ENCODE results near the gene RIMBP3B. TPM values are rescaled to one million over a fixed set of nuclear protein-coding genes. Genes with fewer than 3 reads are reported as not detected.
"Not testable (repeated sequence)": the region's sequence is repeated elsewhere in the genome, so short reads cannot be mapped to it uniquely, and the experiment has no call there.

The RIMBP3B gene, protein sequence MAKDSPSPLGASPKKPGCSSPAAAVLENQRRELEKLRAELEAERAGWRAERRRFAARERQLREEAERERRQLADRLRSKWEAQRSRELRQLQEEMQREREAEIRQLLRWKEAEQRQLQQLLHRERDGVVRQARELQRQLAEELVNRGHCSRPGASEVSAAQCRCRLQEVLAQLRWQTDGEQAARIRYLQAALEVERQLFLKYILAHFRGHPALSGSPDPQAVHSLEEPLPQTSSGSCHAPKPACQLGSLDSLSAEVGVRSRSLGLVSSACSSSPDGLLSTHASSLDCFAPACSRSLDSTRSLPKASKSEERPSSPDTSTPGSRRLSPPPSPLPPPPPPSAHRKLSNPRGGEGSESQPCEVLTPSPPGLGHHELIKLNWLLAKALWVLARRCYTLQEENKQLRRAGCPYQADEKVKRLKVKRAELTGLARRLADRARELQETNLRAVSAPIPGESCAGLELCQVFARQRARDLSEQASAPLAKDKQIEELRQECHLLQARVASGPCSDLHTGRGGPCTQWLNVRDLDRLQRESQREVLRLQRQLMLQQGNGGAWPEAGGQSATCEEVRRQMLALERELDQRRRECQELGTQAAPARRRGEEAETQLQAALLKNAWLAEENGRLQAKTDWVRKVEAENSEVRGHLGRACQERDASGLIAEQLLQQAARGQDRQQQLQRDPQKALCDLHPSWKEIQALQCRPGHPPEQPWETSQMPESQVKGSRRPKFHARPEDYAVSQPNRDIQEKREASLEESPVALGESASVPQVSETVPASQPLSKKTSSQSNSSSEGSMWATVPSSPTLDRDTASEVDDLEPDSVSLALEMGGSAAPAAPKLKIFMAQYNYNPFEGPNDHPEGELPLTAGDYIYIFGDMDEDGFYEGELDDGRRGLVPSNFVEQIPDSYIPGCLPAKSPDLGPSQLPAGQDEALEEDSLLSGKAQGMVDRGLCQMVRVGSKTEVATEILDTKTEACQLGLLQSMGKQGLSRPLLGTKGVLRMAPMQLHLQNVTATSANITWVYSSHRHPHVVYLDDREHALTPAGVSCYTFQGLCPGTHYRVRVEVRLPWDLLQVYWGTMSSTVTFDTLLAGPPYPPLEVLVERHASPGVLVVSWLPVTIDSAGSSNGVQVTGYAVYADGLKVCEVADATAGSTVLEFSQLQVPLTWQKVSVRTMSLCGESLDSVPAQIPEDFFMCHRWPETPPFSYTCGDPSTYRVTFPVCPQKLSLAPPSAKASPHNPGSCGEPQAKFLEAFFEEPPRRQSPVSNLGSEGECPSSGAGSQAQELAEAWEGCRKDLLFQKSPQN (N-terminal part only)
- under 1 TPM in 2 of 4 donors, not detected in 2; 0.01 to 0.07 TPM for polyA plus RNA-seq
- long read RNA-seq, donor 1: 0 reads
- long read RNA-seq, donor 2: 0 reads
- long read RNA-seq, donor 3: 0 reads
- long read RNA-seq, donor 4: 0 reads
- long read RNA-seq, donor 5: 0 reads
- long read RNA-seq, donor 6: 0 reads
- long read RNA-seq, donor 7: 0 reads
- long read RNA-seq, donor 8: 0 reads
- long read RNA-seq, donor 9: 0 reads
- long read RNA-seq, donor 10: 0 reads

DNA sequence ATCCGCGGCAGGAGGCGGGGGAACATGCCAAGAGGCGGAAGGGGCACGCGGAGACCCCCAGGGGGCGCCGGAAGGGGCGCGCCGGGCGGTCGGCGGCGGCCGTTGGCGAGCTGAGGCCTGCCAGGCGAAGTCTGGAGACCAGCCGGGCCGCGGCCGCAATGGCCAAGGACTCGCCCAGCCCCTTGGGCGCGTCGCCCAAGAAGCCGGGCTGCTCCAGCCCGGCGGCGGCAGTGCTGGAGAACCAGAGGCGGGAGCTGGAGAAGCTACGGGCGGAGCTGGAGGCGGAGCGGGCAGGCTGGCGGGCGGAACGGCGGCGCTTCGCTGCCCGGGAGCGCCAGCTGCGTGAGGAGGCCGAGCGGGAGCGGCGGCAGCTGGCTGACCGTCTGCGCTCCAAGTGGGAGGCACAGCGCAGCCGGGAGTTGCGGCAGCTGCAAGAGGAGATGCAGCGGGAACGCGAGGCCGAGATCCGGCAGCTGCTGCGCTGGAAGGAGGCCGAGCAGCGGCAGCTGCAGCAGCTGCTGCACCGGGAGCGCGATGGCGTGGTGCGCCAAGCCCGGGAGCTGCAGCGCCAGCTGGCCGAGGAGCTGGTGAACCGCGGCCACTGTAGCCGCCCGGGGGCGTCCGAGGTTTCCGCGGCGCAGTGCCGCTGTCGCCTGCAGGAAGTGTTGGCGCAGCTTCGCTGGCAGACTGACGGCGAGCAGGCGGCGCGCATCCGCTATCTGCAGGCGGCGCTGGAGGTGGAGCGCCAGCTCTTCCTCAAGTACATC is at the start of gene RIMBP3B:
TSS of gene RIMBP3B (plus strand) at position 51 of the 767 bp plus-strand sequence. CDS start at position 159, 108 bp downstream.
- not testable (repeated sequence) for H3K9me3 ChIP-seq (ENCODE audit: control insufficient read depth in 2 of 2, insufficient read depth in 1 of 2, low read depth in 1 of 2, low read length in 1 of 2); H3K4me3 ChIP-seq (ENCODE audit: low read depth in 1 of 3, low read length in 3 of 3); H3K27ac ChIP-seq (ENCODE audit: low read depth in 1 of 3, low read length in 2 of 3); DNase-seq; H3K4me1 ChIP-seq (ENCODE audit: control insufficient read depth in 3 of 3, insufficient read depth in 2 of 3, low read depth in 1 of 3, low read length in 2 of 3); H3K36me3 ChIP-seq (ENCODE audit: control insufficient read depth in 3 of 3, insufficient read depth in 2 of 3, low read depth in 1 of 3, low read length in 3 of 3); FAIRE-seq; H3K27me3 ChIP-seq (ENCODE audit: control insufficient read depth in 3 of 3, insufficient read depth in 3 of 3, low read length in 3 of 3)
- WGBS, 3 donors: no CpG with 5 or more reads among the region's 91 CpGs

DNA sequence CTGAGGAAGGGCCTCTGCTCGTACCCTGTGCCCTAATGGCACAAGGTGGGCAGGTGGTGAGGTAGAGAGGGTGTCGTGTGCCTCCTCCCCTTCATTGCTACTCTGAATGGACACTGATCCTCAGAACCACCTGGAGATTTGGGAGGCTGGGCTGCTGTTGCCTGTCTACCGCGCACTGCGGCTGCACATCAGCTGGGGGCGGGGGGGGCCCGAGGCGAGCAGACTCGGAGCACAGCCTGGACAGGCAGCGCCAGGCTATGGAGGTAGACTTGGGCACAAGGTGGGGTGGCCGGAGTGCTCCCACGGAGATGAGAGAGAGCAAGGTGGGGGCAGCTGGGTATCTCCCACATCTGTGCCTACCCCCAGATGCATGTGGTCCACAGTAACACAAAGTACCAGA is 26.0 kb upstream of the RIMBP3B start:
- H3K4me3 ChIP-seq (ENCODE audit: low read depth in 1 of 3, low read length in 3 of 3); H3K9me3 ChIP-seq (ENCODE audit: control insufficient read depth in 2 of 2, insufficient read depth in 1 of 2, low read depth in 1 of 2, low read length in 1 of 2); H3K36me3 ChIP-seq (ENCODE audit: control insufficient read depth in 3 of 3, insufficient read depth in 2 of 3, low read depth in 1 of 3, low read length in 3 of 3); H3K27me3 ChIP-seq (ENCODE audit: control insufficient read depth in 3 of 3, insufficient read depth in 3 of 3, low read length in 3 of 3); H3K27ac ChIP-seq (ENCODE audit: low read depth in 1 of 3, low read length in 2 of 3); DNase-seq; FAIRE-seq; H3K4me1 ChIP-seq (ENCODE audit: control insufficient read depth in 3 of 3, insufficient read depth in 2 of 3, low read depth in 1 of 3, low read length in 2 of 3): not testable (repeated sequence)
- 80 to 92% (median 91%) methylated on average over 6 to 12 of the region's 12 CpGs for WGBS, 3 donors

DNA sequence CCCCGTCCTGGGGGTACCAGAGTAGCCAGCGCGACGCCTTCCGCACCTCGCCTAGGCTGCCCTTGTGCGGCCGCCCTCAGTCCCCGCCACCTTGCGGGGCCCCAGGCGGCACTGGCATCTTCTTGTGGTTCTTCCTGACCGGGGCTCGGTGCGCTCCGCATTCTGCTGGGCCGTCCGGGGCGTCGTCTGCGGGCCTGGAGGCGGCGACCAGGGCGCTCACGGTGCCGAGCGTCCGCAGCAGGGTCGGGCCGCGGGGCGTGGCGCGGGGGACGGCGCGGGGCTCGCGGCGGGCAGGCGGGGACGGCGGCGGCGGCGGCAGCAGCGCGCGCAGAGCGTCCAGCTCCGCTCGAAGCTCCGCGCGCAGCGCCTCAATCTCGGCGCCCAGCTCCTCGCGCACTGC is 23.0 kb upstream of the RIMBP3B start:
- FAIRE-seq; DNase-seq; H3K27me3 ChIP-seq (ENCODE audit: control insufficient read depth in 3 of 3, insufficient read depth in 3 of 3, low read length in 3 of 3); H3K27ac ChIP-seq (ENCODE audit: low read depth in 1 of 3, low read length in 2 of 3); H3K4me1 ChIP-seq (ENCODE audit: control insufficient read depth in 3 of 3, insufficient read depth in 2 of 3, low read depth in 1 of 3, low read length in 2 of 3); H3K36me3 ChIP-seq (ENCODE audit: control insufficient read depth in 3 of 3, insufficient read depth in 2 of 3, low read depth in 1 of 3, low read length in 3 of 3); H3K4me3 ChIP-seq (ENCODE audit: low read depth in 1 of 3, low read length in 3 of 3); H3K9me3 ChIP-seq (ENCODE audit: control insufficient read depth in 2 of 2, insufficient read depth in 1 of 2, low read depth in 1 of 2, low read length in 1 of 2): not testable (repeated sequence)
- 2% methylated on average over 43 of the region's 59 CpGs; no CpG with 5 or more reads in 2 of the 3 donors for WGBS, 3 donors

DNA sequence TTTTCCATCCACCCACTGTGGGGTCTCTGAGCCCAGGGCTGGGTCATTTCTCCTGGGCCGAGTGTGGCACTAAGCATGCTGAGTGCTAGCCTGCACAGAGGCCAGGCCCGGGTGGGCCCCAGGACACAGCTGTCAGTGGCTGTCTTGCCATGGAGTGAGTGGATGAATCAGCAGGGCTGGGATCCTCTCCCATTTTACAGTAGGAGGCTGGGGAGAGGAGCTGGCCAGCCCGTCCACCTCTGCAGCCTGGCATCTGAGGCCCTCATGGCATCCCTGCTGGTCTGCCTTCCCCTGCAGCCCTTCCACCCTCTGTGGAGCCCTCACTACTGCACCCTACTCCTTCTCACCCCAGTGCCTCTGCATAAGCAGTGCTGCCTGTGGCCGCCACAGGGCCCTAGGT is 21.1 kb upstream of the RIMBP3B start:
- H3K4me3 ChIP-seq (ENCODE audit: low read depth in 1 of 3, low read length in 3 of 3); H3K9me3 ChIP-seq (ENCODE audit: control insufficient read depth in 2 of 2, insufficient read depth in 1 of 2, low read depth in 1 of 2, low read length in 1 of 2); H3K36me3 ChIP-seq (ENCODE audit: control insufficient read depth in 3 of 3, insufficient read depth in 2 of 3, low read depth in 1 of 3, low read length in 3 of 3); H3K4me1 ChIP-seq (ENCODE audit: control insufficient read depth in 3 of 3, insufficient read depth in 2 of 3, low read depth in 1 of 3, low read length in 2 of 3); FAIRE-seq; DNase-seq; H3K27me3 ChIP-seq (ENCODE audit: control insufficient read depth in 3 of 3, insufficient read depth in 3 of 3, low read length in 3 of 3); H3K27ac ChIP-seq (ENCODE audit: low read depth in 1 of 3, low read length in 2 of 3): not testable (repeated sequence)
- WGBS, 3 donors: no CpG with 5 or more reads among the region's 4 CpGs

DNA sequence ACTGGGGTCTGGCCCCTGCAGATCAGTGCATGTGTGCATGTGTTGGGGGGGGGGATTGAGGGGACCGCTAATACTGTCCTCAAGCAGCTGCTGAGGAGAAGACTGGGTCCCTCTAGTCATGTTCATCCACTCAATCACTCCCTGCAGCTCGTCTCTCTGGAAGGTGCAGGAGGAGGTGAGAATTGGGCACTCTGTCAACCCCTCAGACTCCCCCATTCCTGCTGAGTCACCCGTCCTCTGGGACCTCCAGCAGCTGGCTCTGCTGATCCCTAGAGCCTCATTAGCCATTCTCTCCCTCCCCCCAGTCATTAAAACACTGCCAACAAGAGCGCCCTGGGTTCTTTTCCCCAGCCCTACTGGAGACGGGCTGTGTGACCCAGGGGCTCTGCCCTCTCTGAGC is 20.5 kb upstream of the RIMBP3B start:
- H3K9me3 ChIP-seq (ENCODE audit: control insufficient read depth in 2 of 2, insufficient read depth in 1 of 2, low read depth in 1 of 2, low read length in 1 of 2); H3K27ac ChIP-seq (ENCODE audit: low read depth in 1 of 3, low read length in 2 of 3); DNase-seq; H3K4me3 ChIP-seq (ENCODE audit: low read depth in 1 of 3, low read length in 3 of 3); FAIRE-seq; H3K36me3 ChIP-seq (ENCODE audit: control insufficient read depth in 3 of 3, insufficient read depth in 2 of 3, low read depth in 1 of 3, low read length in 3 of 3); H3K27me3 ChIP-seq (ENCODE audit: control insufficient read depth in 3 of 3, insufficient read depth in 3 of 3, low read length in 3 of 3); H3K4me1 ChIP-seq (ENCODE audit: control insufficient read depth in 3 of 3, insufficient read depth in 2 of 3, low read depth in 1 of 3, low read length in 2 of 3): not testable (repeated sequence)
- 8 to 17% methylated on average over 1 of the region's 5 CpGs; no CpG with 5 or more reads in 1 of the 3 donors for WGBS, 3 donors

DNA sequence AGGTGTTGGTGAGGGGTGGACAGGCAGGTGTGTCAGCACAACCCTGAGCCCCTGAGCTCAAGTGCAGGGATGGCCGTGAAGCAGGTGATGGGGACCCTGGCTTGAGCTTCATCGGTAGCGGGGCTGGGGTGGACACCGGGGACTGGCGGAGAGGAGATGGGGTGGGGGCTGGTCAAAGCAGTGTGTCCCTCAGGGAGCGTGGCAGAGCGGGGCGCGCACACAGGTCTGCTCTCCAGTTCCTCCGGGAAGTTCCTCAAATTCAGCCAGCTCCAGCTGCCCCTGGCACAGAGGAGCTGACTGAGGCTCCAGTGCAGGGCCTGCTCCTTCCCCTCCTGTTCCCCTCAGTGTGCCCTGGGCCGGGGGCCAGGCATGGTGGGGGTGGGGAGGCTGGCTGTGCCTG is 19.7 kb upstream of the RIMBP3B start:
- H3K27ac ChIP-seq (ENCODE audit: low read depth in 1 of 3, low read length in 2 of 3); H3K36me3 ChIP-seq (ENCODE audit: control insufficient read depth in 3 of 3, insufficient read depth in 2 of 3, low read depth in 1 of 3, low read length in 3 of 3); DNase-seq; FAIRE-seq; H3K4me3 ChIP-seq (ENCODE audit: low read depth in 1 of 3, low read length in 3 of 3); H3K27me3 ChIP-seq (ENCODE audit: control insufficient read depth in 3 of 3, insufficient read depth in 3 of 3, low read length in 3 of 3); H3K9me3 ChIP-seq (ENCODE audit: control insufficient read depth in 2 of 2, insufficient read depth in 1 of 2, low read depth in 1 of 2, low read length in 1 of 2); H3K4me1 ChIP-seq (ENCODE audit: control insufficient read depth in 3 of 3, insufficient read depth in 2 of 3, low read depth in 1 of 3, low read length in 2 of 3): not testable (repeated sequence)
- 75 to 87% (median 85%) methylated on average over 5 to 10 of the region's 11 CpGs for WGBS, 3 donors

DNA sequence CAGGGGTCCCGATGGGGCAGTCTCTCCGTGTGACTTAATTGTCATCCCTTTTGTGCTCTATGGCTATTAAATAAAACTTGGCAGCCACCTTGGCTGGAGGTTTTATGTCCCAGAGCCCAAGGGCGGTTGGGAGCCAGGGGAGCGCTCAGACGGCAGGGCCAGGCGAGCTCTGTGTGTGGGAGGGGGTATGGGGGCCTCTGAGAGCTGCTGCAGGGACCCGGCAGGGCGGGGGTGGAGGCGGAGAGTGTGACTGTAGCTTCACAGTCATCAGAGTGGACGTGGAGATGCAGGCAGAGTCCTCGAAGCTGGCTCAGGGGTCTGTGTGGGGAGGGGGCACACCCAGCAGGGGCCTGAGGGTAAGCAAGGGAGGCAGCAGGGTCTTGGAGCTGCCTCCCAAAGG is 19.2 kb upstream of the RIMBP3B start:
- H3K4me3 ChIP-seq (ENCODE audit: low read depth in 1 of 3, low read length in 3 of 3); H3K4me1 ChIP-seq (ENCODE audit: control insufficient read depth in 3 of 3, insufficient read depth in 2 of 3, low read depth in 1 of 3, low read length in 2 of 3); H3K27ac ChIP-seq (ENCODE audit: low read depth in 1 of 3, low read length in 2 of 3); FAIRE-seq; DNase-seq; H3K36me3 ChIP-seq (ENCODE audit: control insufficient read depth in 3 of 3, insufficient read depth in 2 of 3, low read depth in 1 of 3, low read length in 3 of 3); H3K27me3 ChIP-seq (ENCODE audit: control insufficient read depth in 3 of 3, insufficient read depth in 3 of 3, low read length in 3 of 3); H3K9me3 ChIP-seq (ENCODE audit: control insufficient read depth in 2 of 2, insufficient read depth in 1 of 2, low read depth in 1 of 2, low read length in 1 of 2): not testable (repeated sequence)
- WGBS, 3 donors: no CpG with 5 or more reads among the region's 11 CpGs
